ENCODE results near the gene CRABP1.

- TF ChIP-seq CTCF (IDR thresholded peaks at IDR 0.05) (no peak), TCF7 (CRISPR knock-in tag; IDR thresholded peaks at IDR 0.05; ENCODE audit: low read depth) (no peak), ARID4B (CRISPR knock-in tag; IDR thresholded peaks at IDR 0.05; ENCODE audit: borderline replicate concordance) (no peak)
Measured at GRCh38 chr15:78392430-78392829, 52.3 kb downstream of the CRABP1 start.
